ENCODE results near the gene TTPAL. TPM values are rescaled to one million over a fixed set of nuclear protein-coding genes. Genes with fewer than 3 reads are reported as not detected.
A peak's percentile ranks its signal among the peaks of the same experiment; 100 is the strongest.

Gene TTPAL
- total RNA-seq, 1 experiment from 2014 or later: 28.5 TPM

GRCh38 chr20:44517454-44517853, 41.8 kb downstream of the TTPAL start:
- Histone ChIP-seq H3K9me2 (ENCODE audit: insufficient read depth) (no peaks in the 10 kb centered on the region), H3K36me3 (ENCODE audit: low read depth) (0 out of 2 replicates have a peak, but pooled peaks cover 7% of the 10 kb centered on the region), H3K27me3 (ENCODE audit: insufficient read depth, low read depth) (no peaks in the 10 kb centered on the region), H4K20me1 (ENCODE audit: insufficient read depth) (peaks cover 67% of the 10 kb centered on the region), H3K27ac (no peak overlapping the region), H3K4me3 (no peak overlapping the region), H3K4me2 (no peak overlapping the region), H3K79me2 (ENCODE audit: low read depth) (peaks cover 85% of the 10 kb centered on the region), H2AFZ (no peak overlapping the region), H3K9me3 (ENCODE audit: insufficient read depth, low read depth) (no peaks in the 10 kb centered on the region), H3F3A (ENCODE audit: insufficient read depth, low read depth) (peaks cover 9% of the 10 kb centered on the region; the same call in 1 of the 2 replicates), H3K4me1 (replicated peaks; ENCODE audit: insufficient read depth) (peaks cover 18% of the 10 kb centered on the region)
- no peak for TF ChIP-seq EZH2 (IDR thresholded peaks at IDR 0.05; ENCODE audit: low read depth)
- TF ChIP-seq, protein P1, sequence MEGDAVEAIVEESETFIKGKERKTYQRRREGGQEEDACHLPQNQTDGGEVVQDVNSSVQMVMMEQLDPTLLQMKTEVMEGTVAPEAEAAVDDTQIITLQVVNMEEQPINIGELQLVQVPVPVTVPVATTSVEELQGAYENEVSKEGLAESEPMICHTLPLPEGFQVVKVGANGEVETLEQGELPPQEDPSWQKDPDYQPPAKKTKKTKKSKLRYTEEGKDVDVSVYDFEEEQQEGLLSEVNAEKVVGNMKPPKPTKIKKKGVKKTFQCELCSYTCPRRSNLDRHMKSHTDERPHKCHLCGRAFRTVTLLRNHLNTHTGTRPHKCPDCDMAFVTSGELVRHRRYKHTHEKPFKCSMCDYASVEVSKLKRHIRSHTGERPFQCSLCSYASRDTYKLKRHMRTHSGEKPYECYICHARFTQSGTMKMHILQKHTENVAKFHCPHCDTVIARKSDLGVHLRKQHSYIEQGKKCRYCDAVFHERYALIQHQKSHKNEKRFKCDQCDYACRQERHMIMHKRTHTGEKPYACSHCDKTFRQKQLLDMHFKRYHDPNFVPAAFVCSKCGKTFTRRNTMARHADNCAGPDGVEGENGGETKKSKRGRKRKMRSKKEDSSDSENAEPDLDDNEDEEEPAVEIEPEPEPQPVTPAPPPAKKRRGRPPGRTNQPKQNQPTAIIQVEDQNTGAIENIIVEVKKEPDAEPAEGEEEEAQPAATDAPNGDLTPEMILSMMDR (conservative IDR thresholded peaks at IDR 0.05): no peak
- intact Hi-C loops (cut with micrococcal nuclease; ENCODE audit: unreplicated experiment): no loop called here
- ChIA-PET CTCF (interaction anchor here (0.5 kb wide), 1 partner anchor 258 kb away, joined by 9 read pairs; no protein-coding TSS in a partner anchor), POLR2A (ENCODE audit: unreplicated experiment) (no interaction called here)
- no TSS peak for BruUV-seq (replicated peaks)
- no peak for DNase-seq

DNA sequence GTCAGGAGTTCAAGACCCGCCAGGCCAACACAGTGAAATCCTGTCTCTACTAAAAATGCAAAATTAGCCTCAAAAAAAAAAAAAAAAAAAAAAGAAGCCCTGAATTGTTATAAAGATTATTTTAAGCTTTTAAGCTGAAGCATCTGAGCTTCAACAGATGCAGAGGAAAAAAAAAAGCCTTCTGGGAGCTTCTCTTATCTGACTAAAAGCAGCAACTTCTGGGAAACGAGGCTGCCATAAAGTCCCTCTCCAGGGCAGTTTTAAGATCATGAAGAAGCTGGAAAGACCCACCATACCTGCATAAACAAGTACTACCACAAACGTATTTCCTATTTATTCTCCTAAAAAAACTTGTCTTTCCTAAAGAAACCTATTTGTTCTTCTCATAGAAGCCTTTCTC, 42.6 kb downstream of the TTPAL start:
- TF ChIP-seq, protein P1 (conservative IDR thresholded peaks at IDR 0.05): no peak
- no peak for TF ChIP-seq EZH2 (IDR thresholded peaks at IDR 0.05; ENCODE audit: low read depth)
- H3F3A ChIP-seq (ENCODE audit: insufficient read depth, low read depth): peaks cover 10% of the 10 kb centered on the region; the same call in 1 of the 2 replicates
- no peak overlapping the region for H2AFZ ChIP-seq
- POLR2A ChIA-PET (ENCODE audit: unreplicated experiment): no interaction called here
- peaks cover 67% of the 10 kb centered on the region for H4K20me1 ChIP-seq (ENCODE audit: insufficient read depth)
- H3K9me2 ChIP-seq (ENCODE audit: insufficient read depth): no peaks in the 10 kb centered on the region
- no peak overlapping the region for H3K27ac ChIP-seq
- H3K4me1 ChIP-seq (replicated peaks; ENCODE audit: insufficient read depth): peaks cover 26% of the 10 kb centered on the region
- intact Hi-C loops (cut with micrococcal nuclease; ENCODE audit: unreplicated experiment): no loop called here
- no TSS peak for BruUV-seq (replicated peaks)
- CTCF ChIA-PET: interaction anchor here (0.7 kb wide), 1 partner anchor 35 kb away, joined by 7 read pairs; no protein-coding TSS in a partner anchor
- H3K79me2 ChIP-seq (ENCODE audit: low read depth): peaks cover 79% of the 10 kb centered on the region
- H3K9me3 ChIP-seq (ENCODE audit: insufficient read depth, low read depth): no peaks in the 10 kb centered on the region
- DNase-seq: no peak
- H3K27me3 ChIP-seq (ENCODE audit: insufficient read depth, low read depth): no peaks in the 10 kb centered on the region
- H3K4me2 ChIP-seq: no peak overlapping the region
- H3K4me3 ChIP-seq: no peak overlapping the region
- H3K36me3 ChIP-seq (ENCODE audit: low read depth): no peaks in the 10 kb centered on the region

GRCh38 chr20:44520881-44521280, 45.2 kb downstream of the TTPAL start:
- TF ChIP-seq, protein P1 (conservative IDR thresholded peaks at IDR 0.05): no peak
- TF ChIP-seq EZH2 (IDR thresholded peaks at IDR 0.05; ENCODE audit: low read depth): no peak
- peaks cover 30% of the 10 kb centered on the region for H3K4me1 ChIP-seq (replicated peaks; ENCODE audit: insufficient read depth)
- peaks cover 59% of the 10 kb centered on the region for H3K79me2 ChIP-seq (ENCODE audit: low read depth)
- intact Hi-C loops (cut with micrococcal nuclease; ENCODE audit: unreplicated experiment): loop anchor here (5.0 kb wide), 1 partner anchor 161 kb away; no protein-coding TSS in a partner anchor
- no peaks in the 10 kb centered on the region for H3K9me2 ChIP-seq (ENCODE audit: insufficient read depth)
- DNase-seq: no peak
- peaks cover 51% of the 10 kb centered on the region for H4K20me1 ChIP-seq (ENCODE audit: insufficient read depth)
- H3K27me3 ChIP-seq (ENCODE audit: insufficient read depth, low read depth): no peaks in the 10 kb centered on the region
- H3K27ac ChIP-seq: no peak overlapping the region
- H3K4me2 ChIP-seq: peak overlapping the region; percentile 98
- no peaks in the 10 kb centered on the region for H3K36me3 ChIP-seq (ENCODE audit: low read depth)
- H3F3A ChIP-seq (ENCODE audit: insufficient read depth, low read depth): peaks cover 7% of the 10 kb centered on the region; the same call in 1 of the 2 replicates
- H2AFZ ChIP-seq: no peak overlapping the region
- ChIA-PET CTCF (no interaction called here), POLR2A (ENCODE audit: unreplicated experiment) (interaction anchor here (0.6 to 0.7 kb wide), 2 partner anchors 14 to 389 kb away, joined by 5 to 32 read pairs; no protein-coding TSS in a partner anchor)
- BruUV-seq (replicated peaks): no TSS peak
- H3K9me3 ChIP-seq (ENCODE audit: insufficient read depth, low read depth): no peaks in the 10 kb centered on the region
- peak overlapping the region; percentile 92 for H3K4me3 ChIP-seq

All from PC-9 (cell line).